Prostate gland (tissue), 2 donors: ENCODE measurements around the gene FGA. TPM values are rescaled to one million over a fixed set of nuclear protein-coding genes. Genes with fewer than 3 reads are reported as not detected.

Experiments
- DNase-seq: peaks from one replicate; pipeline ENCODE4 v3.0.0-alpha.2; 2019; ENCODE audit warnings: low spot score
- H3K27ac ChIP-seq, 2 donors: fragments of 200-600 bp; sonication (generic); 2 replicates each; pipeline ENCODE4 v1.5.1; 2017 to 2019
- H3K27me3 ChIP-seq: fragments of 200-600 bp; sonication (generic); replicated peaks from 2 replicates; pipeline ENCODE4 v1.5.1; 2019; ENCODE audit not compliant: insufficient read depth
- H3K36me3 ChIP-seq, 2 donors: fragments of 200-600 bp; sonication (generic); 1 replicate in 1 of 2; 2 replicates in 1 of 2; pipeline versions ENCODE4 v1.5.1 to v1.8.1; 2017 to 2019
- H3K4me1 ChIP-seq: fragments of 200-600 bp; sonication (generic); replicated peaks from 2 replicates; pipeline ENCODE4 v1.5.1; 2019
- H3K4me3 ChIP-seq, 2 donors: fragments of 200-600 bp; sonication (generic); 2 replicates each; pipeline ENCODE4 v1.5.1; 2017 to 2019
- H3K9me3 ChIP-seq: fragments of 200-600 bp; sonication (generic); 2 replicates; pipeline ENCODE4 v1.5.1; 2017
- POLR2A ChIP-seq: fragments of 450-650 bp; IDR thresholded peaks from one replicate; pipeline ENCODE4 v1.6.1; 2016; ENCODE audit warnings: antibody characterized with exemption, mild to moderate bottlenecking
- POLR2AphosphoS5 ChIP-seq: sonication (generic); formaldehyde crosslinking; IDR thresholded peaks from one replicate; pipeline ENCODE4 v1.6.1; 2017; ENCODE audit warnings: antibody characterized with exemption
- WGBS: methylation state at CpG from one replicate; pipeline ENCODE4 v1.1.5; 2018; 5-methylcytosine and 5-hydroxymethylcytosine counted together
- intact Hi-C: fragments of 100-400 bp; cut with DNase I; formaldehyde crosslinking; loops from one replicate; pipeline ENCODE4 v1.14.2; 2022
- total RNA-seq, 2 donors: library from RNA; depleted of rRNA; stranded (reverse); fragments of >200 nt; gene quantifications; one replicate each; pipeline ENCODE4 v1.1.0, GENCODE V29; 2016
- TF ChIP-seq, protein P1 (sequence below), 4 experiments: fragments of 200-600 bp in 2 of 4; fragments of 450-650 bp in 2 of 4; sonication (generic) in 2 of 4; IDR thresholded peaks; 1 replicate in 3 of 4; 2 replicates in 1 of 4; pipeline ENCODE4 v1.5.1; 2016 to 2019; ENCODE audit warnings: antibody characterized with exemption in 4 of 4, mild to moderate bottlenecking in 2 of 4, moderate library complexity in 2 of 4

FGA gene
- total RNA-seq, 2 donors from 2014 or later: 0.68 TPM; not detected in 1

GRCh38 chr4:154593868-154594267 lies 3.3 kb upstream of the FGA start:
- no peak for DNase-seq
- H3K36me3 ChIP-seq: no peaks in the 10 kb centered on the region
- no peak overlapping the region for H3K27ac ChIP-seq
- no peaks in the 10 kb centered on the region for H3K9me3 ChIP-seq
- no peaks in the 10 kb centered on the region for H3K4me1 ChIP-seq
- TF ChIP-seq, protein P1, sequence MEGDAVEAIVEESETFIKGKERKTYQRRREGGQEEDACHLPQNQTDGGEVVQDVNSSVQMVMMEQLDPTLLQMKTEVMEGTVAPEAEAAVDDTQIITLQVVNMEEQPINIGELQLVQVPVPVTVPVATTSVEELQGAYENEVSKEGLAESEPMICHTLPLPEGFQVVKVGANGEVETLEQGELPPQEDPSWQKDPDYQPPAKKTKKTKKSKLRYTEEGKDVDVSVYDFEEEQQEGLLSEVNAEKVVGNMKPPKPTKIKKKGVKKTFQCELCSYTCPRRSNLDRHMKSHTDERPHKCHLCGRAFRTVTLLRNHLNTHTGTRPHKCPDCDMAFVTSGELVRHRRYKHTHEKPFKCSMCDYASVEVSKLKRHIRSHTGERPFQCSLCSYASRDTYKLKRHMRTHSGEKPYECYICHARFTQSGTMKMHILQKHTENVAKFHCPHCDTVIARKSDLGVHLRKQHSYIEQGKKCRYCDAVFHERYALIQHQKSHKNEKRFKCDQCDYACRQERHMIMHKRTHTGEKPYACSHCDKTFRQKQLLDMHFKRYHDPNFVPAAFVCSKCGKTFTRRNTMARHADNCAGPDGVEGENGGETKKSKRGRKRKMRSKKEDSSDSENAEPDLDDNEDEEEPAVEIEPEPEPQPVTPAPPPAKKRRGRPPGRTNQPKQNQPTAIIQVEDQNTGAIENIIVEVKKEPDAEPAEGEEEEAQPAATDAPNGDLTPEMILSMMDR (IDR thresholded peaks at IDR 0.05): no peak
- TF ChIP-seq POLR2A: no peak
- no peak for TF ChIP-seq POLR2AphosphoS5
- H3K4me3 ChIP-seq: no peak overlapping the region
- intact Hi-C loops: no loop called here
- 75% methylated on average over 2 of the region's 2 CpGs for WGBS
- H3K27me3 ChIP-seq: no peaks in the 10 kb centered on the region

- WGBS: 80% methylated on average over 3 of the region's 3 CpGs
- no peaks in the 10 kb centered on the region for H3K4me1 ChIP-seq
- H3K9me3 ChIP-seq: no peaks in the 10 kb centered on the region
- no peak overlapping the region for H3K27ac ChIP-seq
- TF ChIP-seq POLR2AphosphoS5 (no peak), POLR2A (no peak)
- TF ChIP-seq, protein P1 (IDR thresholded peaks at IDR 0.05): no peak
- no peak overlapping the region for H3K4me3 ChIP-seq
- no peak for DNase-seq
- no peaks in the 10 kb centered on the region for H3K27me3 ChIP-seq
- intact Hi-C loops: no loop called here
- H3K36me3 ChIP-seq: no peaks in the 10 kb centered on the region
These were observed 1.3 kb upstream of the FGA start for GRCh38 chr4:154591890-154592289.

DNA sequence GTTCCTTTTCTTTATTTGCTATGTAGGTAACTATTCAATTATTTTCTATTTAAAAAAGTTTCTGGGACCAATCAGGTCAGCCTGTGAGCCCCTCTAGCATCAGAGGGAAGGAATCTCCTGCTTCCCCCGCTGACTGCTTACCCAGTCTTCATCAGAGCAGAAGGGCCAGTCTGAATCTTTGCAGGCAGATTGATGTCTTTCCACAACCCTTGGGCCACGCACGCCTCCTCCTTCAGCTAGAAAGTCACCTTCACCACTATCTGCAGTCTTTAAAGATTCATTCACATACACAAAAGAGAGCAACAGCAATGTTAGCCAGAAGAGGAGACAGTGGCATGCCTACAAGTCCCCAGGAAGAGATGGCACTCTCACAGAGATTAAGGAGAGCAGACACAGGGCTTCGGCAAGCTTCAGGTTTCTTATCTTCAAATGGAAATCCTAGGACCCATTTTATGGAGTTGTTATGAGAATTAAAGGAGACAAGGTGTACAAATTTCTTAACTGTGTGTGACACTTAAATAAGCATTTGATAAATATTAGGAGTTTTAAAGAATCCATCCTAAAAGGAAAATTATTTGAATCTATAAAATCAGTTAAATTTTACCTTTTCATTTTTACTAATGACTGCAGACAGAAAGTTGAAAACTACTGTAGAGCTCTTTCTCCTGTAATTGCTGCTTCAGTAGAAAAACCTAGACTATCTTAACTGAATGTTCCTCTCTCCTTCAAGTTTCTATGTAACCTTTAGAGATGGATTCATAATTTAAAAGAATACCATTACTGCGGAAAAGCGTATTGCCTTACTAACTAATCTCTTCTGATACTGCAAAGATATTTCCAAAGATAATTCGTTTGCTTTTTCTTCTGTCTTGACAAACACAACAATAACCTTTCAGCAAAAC lies 995 bp downstream of the FGA start:
- no peak overlapping the region for H3K27ac ChIP-seq
- intact Hi-C loops: no loop called here
- H3K4me1 ChIP-seq: no peaks in the 10 kb centered on the region
- H3K36me3 ChIP-seq: no peaks in the 10 kb centered on the region
- no peak overlapping the region for H3K4me3 ChIP-seq
- no peak for DNase-seq
- TF ChIP-seq POLR2AphosphoS5 (no peak), POLR2A (no peak)
- TF ChIP-seq, protein P1 (IDR thresholded peaks at IDR 0.05): no peak
- no peaks in the 10 kb centered on the region for H3K27me3 ChIP-seq
- 67% methylated on average over 7 of the region's 7 CpGs for WGBS
- no peaks in the 10 kb centered on the region for H3K9me3 ChIP-seq

GRCh38 chr4:154588198-154588597 lies 2.3 kb downstream of the FGA start:
- WGBS: 93% methylated on average over 2 of the region's 2 CpGs

DNA sequence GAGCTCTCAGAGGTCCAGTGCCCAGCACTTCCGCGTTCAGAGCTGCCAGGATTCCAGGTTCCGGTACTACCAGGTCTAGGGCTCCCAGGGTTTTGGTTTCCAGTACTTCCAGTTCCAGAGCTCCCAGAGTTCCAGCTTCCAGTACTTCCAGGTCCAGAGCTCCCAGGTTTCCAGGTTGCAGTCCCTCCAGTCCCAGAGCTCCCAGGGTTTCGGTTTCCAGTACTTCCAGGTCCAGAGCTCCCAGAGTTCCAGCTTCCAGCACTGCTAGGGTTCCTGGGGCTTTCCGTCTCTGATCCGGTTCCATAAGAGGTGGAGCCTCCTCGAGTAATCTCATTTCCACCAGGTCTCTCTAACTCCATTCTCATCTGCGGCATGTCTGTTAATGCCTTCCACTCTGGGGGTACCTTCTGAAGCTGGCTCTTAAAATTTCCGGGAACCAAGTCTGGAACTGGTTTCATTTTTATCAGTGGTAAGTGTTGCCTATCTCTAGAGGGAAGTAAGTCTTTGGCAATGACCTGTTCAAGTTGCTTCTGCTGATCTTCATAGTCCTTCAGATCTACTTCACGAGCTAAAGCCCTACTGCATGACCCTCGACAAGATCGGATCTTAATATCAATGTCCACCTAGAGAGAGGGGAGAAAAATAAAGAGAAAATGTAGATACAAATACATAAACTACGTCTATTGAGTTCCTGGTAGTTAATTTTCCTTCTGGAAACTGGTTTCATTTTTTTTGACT lies 4.1 kb downstream of the FGA start:
- no peaks in the 10 kb centered on the region for H3K9me3 ChIP-seq
- no peak for DNase-seq
- H3K36me3 ChIP-seq: no peaks in the 10 kb centered on the region
- no peak overlapping the region for H3K27ac ChIP-seq
- 95% methylated on average over 13 of the region's 13 CpGs for WGBS
- intact Hi-C loops: no loop called here
- H3K4me1 ChIP-seq: no peaks in the 10 kb centered on the region
- no peak overlapping the region for H3K4me3 ChIP-seq
- H3K27me3 ChIP-seq: no peaks in the 10 kb centered on the region
- TF ChIP-seq, protein P1 (IDR thresholded peaks at IDR 0.05): no peak
- no peak for TF ChIP-seq POLR2A
- no peak for TF ChIP-seq POLR2AphosphoS5

More at GRCh38 chr4:154588198-154588597, 2.3 kb downstream of the FGA start:
- Histone ChIP-seq H3K4me1 (no peaks in the 10 kb centered on the region), H3K36me3 (no peaks in the 10 kb centered on the region), H3K9me3 (no peaks in the 10 kb centered on the region), H3K4me3 (no peak overlapping the region), H3K27ac (no peak overlapping the region), H3K27me3 (no peaks in the 10 kb centered on the region)
- no peak for DNase-seq
- intact Hi-C loops: no loop called here
- TF ChIP-seq POLR2A: no peak
